IPS DF 19.7 (cell line): Measurements from ENCODE around the gene TMEM107.

Source experiments
- DNase-seq: peaks from one replicate; pipeline ENCODE4 v3.0.0-alpha.2; 2013; ENCODE audit warnings: low read depth, low spot score

Gene TMEM107

DNA sequence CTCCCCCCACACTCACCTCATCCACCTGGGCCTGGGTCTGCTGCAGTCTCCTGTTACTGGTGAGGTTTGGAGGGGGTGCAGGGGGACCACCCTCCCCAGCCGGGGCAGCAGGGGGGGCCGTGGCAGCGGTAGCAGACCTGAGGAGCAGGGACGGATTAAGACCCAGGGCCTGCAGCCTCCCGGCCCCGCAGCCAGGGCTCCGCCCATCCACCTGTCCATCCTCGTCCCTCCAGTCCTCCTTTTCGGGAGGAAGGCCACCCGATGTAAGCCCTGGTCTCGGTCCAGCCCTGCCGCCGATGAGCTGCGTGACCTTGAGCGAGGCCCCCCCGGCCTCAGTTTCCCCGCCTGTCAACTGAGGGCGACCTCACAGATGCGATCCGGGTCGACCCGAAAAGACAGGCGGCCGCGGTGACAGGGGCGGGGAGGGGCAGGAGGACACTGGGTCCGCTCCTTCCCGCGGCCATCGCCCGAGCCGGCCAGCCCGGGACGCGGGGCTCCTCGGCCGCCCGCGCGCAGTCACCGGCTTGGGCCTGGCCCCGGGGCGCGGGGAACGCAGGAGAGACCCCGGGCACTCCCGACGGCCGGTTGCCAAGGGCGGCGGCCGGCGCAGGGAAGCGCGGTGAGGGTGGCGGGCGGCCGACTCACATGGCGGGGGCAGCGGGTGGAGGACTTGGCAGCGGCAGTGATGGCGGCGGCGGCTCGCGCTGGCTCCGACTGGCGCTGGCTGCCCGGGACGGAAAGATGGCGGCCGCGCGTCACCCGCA, 13.8 kb downstream of the TMEM107 start, which contains the start of gene VAMP2:
TSS of gene VAMP2 (minus strand) at position 716 of the 764 bp plus-strand sequence. CDS start at position 647, 69 bp downstream.
- DNase-seq: no peak

GRCh38 chr17:8161289-8162232, 14.6 kb downstream of the TMEM107 start:
- no peak for DNase-seq

DNA sequence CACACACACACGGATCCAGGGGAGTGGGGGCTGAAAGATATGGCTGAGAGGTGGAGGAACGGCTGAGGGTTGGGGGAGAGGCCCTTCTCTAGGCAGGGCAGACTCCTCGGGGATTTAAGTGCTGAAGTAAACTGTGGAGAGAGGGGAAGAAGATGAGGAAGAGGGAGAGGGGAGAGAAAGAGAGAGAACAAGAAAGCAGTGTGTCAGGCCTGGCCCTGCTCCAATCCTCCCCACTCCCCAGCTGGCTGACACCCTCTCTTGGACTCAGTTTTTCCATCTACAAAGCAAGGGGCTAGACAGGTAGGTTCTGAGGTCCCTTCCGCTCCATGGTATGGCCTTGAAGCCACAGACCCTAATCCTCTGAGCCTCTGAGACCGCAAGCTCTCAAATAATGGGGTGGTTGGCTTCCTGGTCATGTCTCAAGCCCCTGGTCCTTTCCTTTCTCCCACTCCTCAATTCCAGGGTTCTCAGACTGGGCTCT, 15.4 kb downstream of the TMEM107 start:
- DNase-seq: no peak

- no peak for DNase-seq
Measured at GRCh38 chr17:8160224-8160577, 16.0 kb downstream of the TMEM107 start.

DNA sequence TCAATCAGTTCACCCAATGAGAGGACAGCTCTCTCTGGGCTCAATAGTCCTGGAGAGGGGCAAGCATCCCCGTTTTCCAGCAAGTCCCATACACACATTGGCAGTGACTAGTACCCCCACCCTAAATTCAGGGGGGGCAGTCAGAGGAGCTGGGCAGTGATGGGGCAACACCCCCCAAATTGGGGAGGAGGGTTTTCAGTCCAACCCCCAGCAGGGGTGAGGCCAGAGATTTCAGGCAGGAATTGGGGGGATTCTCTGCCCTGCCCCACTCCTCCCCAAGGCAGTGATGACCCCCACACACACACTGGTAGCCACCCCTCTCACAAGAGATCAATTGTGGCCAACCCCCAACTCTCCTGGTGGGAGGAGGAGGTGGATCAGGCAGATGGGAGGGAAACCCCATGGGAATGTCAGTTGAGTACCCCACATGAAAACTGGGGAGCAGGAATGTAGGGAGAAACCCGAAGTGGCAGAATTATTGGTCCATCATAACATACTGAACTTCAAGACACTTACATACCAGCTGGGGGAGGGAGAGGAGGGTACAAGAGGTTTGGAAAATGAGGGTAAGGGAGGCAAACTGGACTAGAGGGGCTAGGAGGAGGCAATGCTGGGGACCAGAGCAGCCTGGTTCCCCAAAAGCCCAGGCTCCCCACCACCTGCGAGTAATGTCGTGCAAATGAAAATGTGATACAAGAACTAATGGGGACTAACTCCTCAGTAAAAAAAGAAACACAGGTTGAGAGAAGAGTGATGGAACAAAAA, 16.5 kb downstream of the TMEM107 start:
- no peak for DNase-seq

DNA sequence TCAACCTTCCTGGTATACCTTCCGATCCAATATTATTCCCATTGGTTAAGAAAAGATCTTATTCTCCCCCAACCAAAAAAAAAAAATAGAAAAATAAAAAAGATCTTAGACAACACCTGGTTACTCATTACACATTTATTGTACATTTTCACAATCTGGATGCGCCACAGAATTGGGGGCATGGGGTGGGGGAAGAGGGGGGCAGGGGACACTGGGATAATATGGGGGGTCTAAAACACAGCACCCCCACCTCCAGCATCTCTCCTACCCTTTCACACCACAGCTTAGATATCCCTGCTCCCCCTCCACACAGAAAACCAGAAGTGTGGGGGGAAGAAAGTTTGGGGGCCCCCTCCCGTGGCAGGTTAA, 17.2 kb downstream of the TMEM107 start:
- DNase-seq: no peak

GRCh38 chr17:8158267-8159031, 17.7 kb downstream of the TMEM107 start:
- DNase-seq: no peak

DNA sequence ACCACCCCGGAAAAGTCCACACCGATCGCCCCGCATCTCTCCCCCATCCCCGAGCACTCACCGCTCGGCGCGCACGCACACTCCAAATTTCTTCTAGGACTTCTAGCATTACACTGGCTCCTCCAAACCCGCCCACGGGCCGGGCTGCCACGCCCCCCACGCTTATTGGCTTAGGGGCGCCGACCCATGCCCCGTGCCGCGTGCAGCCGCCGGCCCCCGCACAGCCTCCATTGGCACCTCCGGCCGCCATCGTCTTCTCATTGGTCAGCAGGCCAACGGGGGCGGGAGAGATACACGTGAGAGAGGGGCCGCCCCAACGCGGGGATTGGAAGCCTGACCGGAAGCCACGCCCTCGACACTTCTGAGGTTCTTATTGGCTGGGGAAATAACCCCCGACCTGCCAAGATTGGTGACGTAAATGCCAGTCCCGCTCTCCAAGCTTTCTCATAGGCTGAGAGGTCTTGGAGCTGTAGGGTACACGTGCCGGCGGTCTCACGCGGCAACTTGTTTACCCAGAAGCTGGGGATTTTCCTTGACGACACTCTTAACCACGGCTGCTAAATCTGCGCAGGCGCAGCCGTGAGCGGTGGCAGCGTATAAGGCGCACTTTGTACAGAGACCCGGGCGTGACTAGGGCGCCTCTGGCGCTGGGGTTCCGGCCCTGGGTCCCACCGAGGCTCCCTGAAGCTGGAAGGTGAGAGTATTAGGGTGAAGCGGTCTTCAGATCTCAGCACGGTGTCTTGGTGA, 19.8 kb downstream of the TMEM107 start:
- peak; percentile 100 for DNase-seq

DNA sequence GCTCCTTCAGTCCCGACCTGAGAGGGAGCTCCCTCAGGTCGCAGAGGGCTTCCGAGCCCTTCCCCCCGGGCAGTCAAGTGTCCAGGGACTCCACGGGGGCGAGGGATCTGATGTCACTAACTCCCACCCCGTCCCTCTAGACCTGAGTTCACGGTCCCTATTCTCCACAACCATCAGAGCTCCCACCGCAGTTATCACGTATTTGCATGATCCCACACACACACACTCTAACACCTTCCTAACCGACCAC, 20.3 kb downstream of the TMEM107 start:
- DNase-seq: no peak

GRCh38 chr17:8155231-8155995, 20.8 kb downstream of the TMEM107 start:
- DNase-seq: no peak

DNA sequence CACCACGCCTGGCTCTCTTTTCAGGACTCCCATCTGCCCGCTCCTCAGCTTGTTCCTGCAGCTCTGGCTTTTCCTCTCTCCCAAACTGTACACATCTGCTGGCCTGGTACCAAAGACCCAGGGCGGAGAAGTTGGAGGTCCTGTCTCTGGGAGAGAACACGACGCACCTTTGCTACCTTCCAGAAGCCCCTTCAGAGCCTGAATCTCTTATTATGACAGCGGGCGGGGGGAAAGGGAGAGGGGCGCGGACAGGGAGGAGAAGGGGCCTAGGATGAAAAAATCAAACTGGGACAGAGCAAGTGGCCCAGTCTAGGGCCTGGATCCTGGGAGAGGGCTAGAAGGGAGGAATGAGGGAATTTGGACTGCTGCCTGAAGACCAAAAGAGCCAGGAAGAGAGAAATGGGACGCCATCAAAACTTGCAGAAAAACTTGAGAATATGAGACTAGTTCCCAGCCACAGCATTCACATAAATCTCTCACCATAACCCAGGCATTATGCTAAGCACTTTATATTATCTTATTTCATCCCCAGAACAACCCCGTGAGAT, 21.5 kb downstream of the TMEM107 start:
- DNase-seq: no peak

DNA sequence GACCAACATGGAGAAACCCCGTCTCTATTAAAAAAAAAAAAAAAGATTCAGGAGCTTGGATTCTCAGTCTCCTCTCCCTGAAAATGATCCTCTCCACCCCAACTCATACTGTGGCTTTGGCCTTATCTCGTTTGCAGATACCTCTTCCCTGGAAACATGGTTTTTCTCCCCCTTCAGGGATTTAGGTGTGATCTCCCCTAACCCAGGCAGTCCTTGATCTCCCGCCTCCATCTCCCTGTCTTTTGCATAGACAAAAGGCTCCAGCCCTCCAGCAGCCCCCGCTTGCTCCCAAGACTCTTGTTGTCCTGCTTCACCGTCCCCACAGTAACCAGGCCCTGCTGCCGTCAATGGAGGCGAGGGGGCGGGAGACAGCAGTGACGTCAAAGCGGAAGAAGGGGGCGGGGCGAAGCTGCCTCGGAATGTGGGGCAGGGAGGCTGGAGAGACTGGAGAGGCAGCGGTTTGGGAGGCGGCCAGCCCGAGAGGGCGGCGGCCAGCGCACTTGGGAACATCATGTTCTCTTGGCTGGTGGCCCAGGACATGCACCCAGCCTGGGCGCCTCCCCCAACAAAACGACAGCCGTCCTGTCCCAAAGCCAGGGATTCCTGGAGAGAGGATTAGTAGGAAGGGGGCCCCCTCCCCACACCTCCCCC, 22.1 kb downstream of the TMEM107 start:
- DNase-seq: no peak

GRCh38 chr17:8153525-8153956, 22.6 kb downstream of the TMEM107 start:
- DNase-seq: no peak

DNA sequence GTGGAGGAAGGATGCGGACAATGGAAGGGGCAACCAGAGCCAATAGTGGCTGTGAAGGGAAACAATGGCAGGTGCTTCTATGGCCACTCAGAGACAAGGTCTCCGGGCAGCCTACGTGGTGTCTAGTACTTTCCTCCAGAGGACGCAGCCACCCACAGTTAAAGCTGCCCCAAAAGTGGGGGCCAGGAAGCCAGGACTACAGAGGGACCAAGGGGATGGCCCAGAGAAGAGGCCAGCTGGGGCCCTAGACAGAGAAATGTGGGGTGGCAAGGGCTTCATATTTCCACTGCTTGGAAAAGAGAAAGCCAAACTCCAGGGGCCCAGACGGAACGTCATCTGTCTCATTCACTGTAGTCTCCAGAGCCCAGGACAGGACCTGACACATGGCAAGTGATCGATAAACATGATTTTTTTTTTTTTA, 23.1 kb downstream of the TMEM107 start:
- DNase-seq: no peak

DNA sequence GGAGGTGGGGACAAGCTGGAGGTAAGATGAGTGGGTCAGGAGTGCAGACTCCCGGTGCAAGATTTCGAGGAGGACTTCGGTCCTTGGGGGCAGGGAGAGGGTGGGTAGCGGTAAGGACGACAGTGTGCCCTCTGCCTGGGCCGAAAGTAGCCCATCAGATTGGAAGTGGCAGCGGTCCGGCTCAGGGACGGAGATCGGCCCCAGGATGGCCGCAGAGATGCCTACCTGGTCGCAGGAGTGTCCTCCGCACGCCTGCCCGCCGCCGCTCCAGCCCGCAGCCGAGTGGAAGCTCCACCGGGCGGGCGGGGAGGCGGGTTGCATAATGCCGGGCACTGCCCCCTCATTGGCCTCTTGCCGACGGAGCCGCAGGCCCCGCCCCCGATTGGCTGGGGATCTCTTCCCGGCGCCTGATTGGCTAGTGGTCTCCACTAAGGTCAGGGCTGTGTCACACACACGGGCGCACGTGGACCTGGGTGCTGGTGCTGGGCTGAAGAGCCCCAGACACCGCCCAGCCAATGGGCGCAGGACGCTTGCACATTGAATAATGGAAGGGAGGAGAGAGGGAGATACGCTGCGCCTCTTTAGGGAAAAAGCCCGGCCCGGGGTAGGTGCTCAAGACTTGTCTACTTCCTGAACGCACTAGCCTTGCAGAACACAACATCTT, 23.9 kb downstream of the TMEM107 start, which contains the start of gene PER1:
TSS of gene PER1 (minus strand) at position 293 of the 664 bp plus-strand sequence. CDS start 1,698 bp downstream, outside the sequence.
- DNase-seq: no peak

- DNase-seq: no peak
Measured at GRCh38 chr17:8151641-8152111, 24.5 kb downstream of the TMEM107 start.

- DNase-seq: no peak
Measured at GRCh38 chr17:8151120-8151640, 25.0 kb downstream of the TMEM107 start.
